AG09309 (cell line): ENCODE measurements around the gene PRKG1.

Experiments used
- DNase-seq: peaks from one replicate; pipeline ENCODE4 v3.0.0-alpha.2; 2010; ENCODE audit warnings: low read depth
- H3K4me3 ChIP-seq: 2 replicates; pipeline ENCODE4 v1.5.1; 2011; ENCODE audit warnings: mild to moderate bottlenecking, low read depth, low read length, moderate library complexity; ENCODE audit not compliant: control insufficient read depth
- CTCF ChIP-seq: IDR thresholded peaks from 2 replicates; pipeline ENCODE4 v1.5.1; 2011; ENCODE audit warnings: mild to moderate bottlenecking, low read depth, low read length, inconsistent platforms; ENCODE audit not compliant: insufficient read depth, control insufficient read depth; ENCODE audit errors: missing control alignments

PRKG1 gene

GRCh38 chr10:51364674-51365073, 290.4 kb downstream of the PRKG1 start:
- DNase-seq = no peak
- H3K4me3 ChIP-seq = no peak overlapping the region
- no peak for TF ChIP-seq CTCF

GRCh38 chr10:51366044-51366443, 291.8 kb downstream of the PRKG1 start:
- DNase-seq = no peak
- no peak overlapping the region for H3K4me3 ChIP-seq
- TF ChIP-seq CTCF = no peak

GRCh38 chr10:51367127-51367526, 292.8 kb downstream of the PRKG1 start:
- H3K4me3 ChIP-seq = no peak overlapping the region
- DNase-seq = no peak
- no peak for TF ChIP-seq CTCF

- TF ChIP-seq CTCF = no peak
- no peak overlapping the region for H3K4me3 ChIP-seq
- DNase-seq = no peak
Observed at GRCh38 chr10:51367694-51368093, 293.4 kb downstream of the PRKG1 start.

- TF ChIP-seq CTCF = no peak
- no peak for DNase-seq
Observed at GRCh38 chr10:51368943-51369342, 294.7 kb downstream of the PRKG1 start.

GRCh38 chr10:51369903-51370302, 295.6 kb downstream of the PRKG1 start:
- no peak overlapping the region for H3K4me3 ChIP-seq
- DNase-seq = no peak
- TF ChIP-seq CTCF = no peak

More at GRCh38 chr10:51368943-51369342, 294.7 kb downstream of the PRKG1 start:
- H3K4me3 ChIP-seq = no peak overlapping the region

GRCh38 chr10:51371743-51372142, 297.5 kb downstream of the PRKG1 start:
- TF ChIP-seq CTCF = no peak
- no peak for DNase-seq
- H3K4me3 ChIP-seq = no peak overlapping the region
